Measurements from ENCODE around the gene THRB.

GRCh38 chr3:24157106-24157505 is 337.5 kb downstream of the THRB start:
- TF ChIP-seq CTCF (IDR thresholded peaks at IDR 0.05; ENCODE audit: poor library complexity) (no peak), EZH2 (IDR thresholded peaks at IDR 0.05; ENCODE audit: borderline replicate concordance) (no peak)
